Adrenal gland (tissue), 12 donors: Measurements from ENCODE around the gene AK4. TPM values are rescaled to one million over a fixed set of nuclear protein-coding genes. Genes with fewer than 3 reads are reported as not detected.

Experiments used
- DNase-seq, 7 donors: peaks; one replicate each; pipeline ENCODE4 v3.0.0-alpha.2; 2019 to 2020
- H3K27ac ChIP-seq, 5 donors: fragments of 200-600 bp; sonication (generic) in 4 of 5; 1 replicate in 3 of 5; 2 replicates in 2 of 5; pipeline versions ENCODE4 v1.5.1 to v1.8.0; 2016 to 2020; ENCODE audit warnings: mild to moderate bottlenecking in 1 of 5
- H3K27me3 ChIP-seq: fragments of 200-600 bp; 2 replicates; pipeline ENCODE4 v1.8.0; 2021
- H3K36me3 ChIP-seq, 2 donors: fragments of 200-600 bp; replicated peaks in 1 of 2; 1 replicate in 1 of 2; 2 replicates in 1 of 2; pipeline versions ENCODE4 v1.5.1 to v1.8.0; 2018 to 2022
- H3K4me1 ChIP-seq, 2 donors: fragments of 200-600 bp; replicated peaks in 1 of 2; 1 replicate in 1 of 2; 2 replicates in 1 of 2; pipeline versions ENCODE4 v1.5.1 to v1.8.0; 2018 to 2021
- H3K4me3 ChIP-seq, 4 donors: fragments of 200-600 bp; sonication (generic) in 3 of 4; one replicate each; pipeline ENCODE4 v1.5.1; 2016 to 2018
- H3K9me3 ChIP-seq, 3 donors: fragments of 200-600 bp; sonication (generic) in 1 of 3; replicated peaks in 1 of 3; 1 replicate in 2 of 3; 2 replicates in 1 of 3; pipeline versions ENCODE4 v1.5.1 to v1.8.0; 2016 to 2021
- CTCF ChIP-seq, 6 experiments: fragments of 450-650 bp in 4 of 6; fragments of 200-600 bp in 2 of 6; sonication (generic) in 1 of 6; IDR thresholded peaks; 1 replicate in 5 of 6; 2 replicates in 1 of 6; pipeline versions ENCODE4 v1.5.1 to v1.8.0; 2016 to 2021; ENCODE audit warnings: antibody characterized with exemption in 6 of 6, mild to moderate bottlenecking in 2 of 6, moderate library complexity in 1 of 6
- POLR2A ChIP-seq, 2 donors: fragments of 450-650 bp; IDR thresholded peaks; one replicate each; pipeline ENCODE4 v1.6.1; 2017; ENCODE audit warnings: antibody characterized with exemption in 2 of 2, mild to moderate bottlenecking in 2 of 2, moderate library complexity in 1 of 2
- WGBS, 4 donors: extraction: QIAGEN DNeasy Blood & Tissue Kit in 2 of 4; methylation state at CpG; one replicate each; pipeline versions ENCODE4 v1.1.5 to v1.1.7; 2013 to 2017; 5-methylcytosine and 5-hydroxymethylcytosine counted together
- intact Hi-C, 2 donors: fragments of 100-400 bp; cut with DNase I; formaldehyde crosslinking; loops; one replicate each; pipeline versions ENCODE4 v1.14.1 to v1.15.0; 2022 to 2023
- polyA plus RNA-seq, 3 donors: library from polyadenylated mRNA; stranded (reverse); fragments of 200-250 nt in 2 of 3; fragments of 350-450 nt in 1 of 3; fragmentation: Illumina TruSeq in 1 of 3; extraction: RNeasy Lipid Tissue Mini Kit (QIAGEN cat#74804) in 1 of 3; gene quantifications; one replicate each; pipeline ENCODE4 v1.2.3, GENCODE V29; 2013 to 2014
- total RNA-seq, 9 donors: library from RNA; depleted of rRNA in 4 of 9; stranded (reverse); fragments of >200 nt in 4 of 9; fragments of 120-200 nt in 1 of 9; fragmentation: NEBNext Ultra II Directional in 1 of 9; extraction: Animal tissue kit (Norgen Biotek cat#: 25700) in 1 of 9; gene quantifications; one replicate each; pipeline versions ENCODE4 v1.1.0 to v1.2.4, GENCODE V29; 2013 to 2023
- donor health status: healthy with polysubstance abuse.
- donor health status: Bipolar disorder and iron deficiency.
- donor health status: DM: yes; HTN: yes; CAD: no.
- donor health status: DM: no; HTN: no; CAD: no.
- donor health status: DM: no; HTN: no; CAD: no.
- donor health status: DM: yes; HTN: yes; CAD: no.

AK4 gene
- total and polyA plus RNA-seq, 12 donors: 0.67 to 12.4 (median 2.5) TPM

GRCh38 chr1:65178235-65178634 lies 30.2 kb downstream of the AK4 start:
- TF ChIP-seq CTCF (IDR thresholded peaks at IDR 0.05) (no peak), POLR2A (IDR thresholded peaks at IDR 0.05) (no peak)
- DNase-seq: no peak
- Histone ChIP-seq H3K9me3 (no peaks in the 10 kb centered on the region), H3K27me3 (no peaks in the 10 kb centered on the region), H3K4me3 (no peak overlapping the region), H3K4me1 (no peaks in the 10 kb centered on the region), H3K36me3 (no peaks in the 10 kb centered on the region), H3K27ac (no peak overlapping the region)
- 81 to 89% (median 85%) methylated on average over 5 of the region's 5 CpGs for WGBS, 4 donors
- intact Hi-C loops: no loop called here

- no peaks in the 10 kb centered on the region for H3K9me3 ChIP-seq
- no peaks in the 10 kb centered on the region for H3K4me1 ChIP-seq
- H3K36me3 ChIP-seq: no peaks in the 10 kb centered on the region
- H3K27ac ChIP-seq: no peak overlapping the region
- 40 to 90% (median 83%) methylated on average over 1 of the region's 1 CpG for WGBS, 4 donors
- no peak overlapping the region for H3K4me3 ChIP-seq
- no peaks in the 10 kb centered on the region for H3K27me3 ChIP-seq
- no peak for DNase-seq
- TF ChIP-seq CTCF (IDR thresholded peaks at IDR 0.05): no peak
- TF ChIP-seq POLR2A (IDR thresholded peaks at IDR 0.05): no peak
- intact Hi-C loops: no loop called here
These were observed 31.1 kb downstream of the AK4 start for GRCh38 chr1:65179148-65179547.

- TF ChIP-seq POLR2A (IDR thresholded peaks at IDR 0.05): no peak
- no peak for TF ChIP-seq CTCF (IDR thresholded peaks at IDR 0.05)
- intact Hi-C loops: no loop called here
- DNase-seq: no peak
- no peak overlapping the region for H3K27ac ChIP-seq
- 50 to 78% (median 67%) methylated on average over 1 of the region's 1 CpG for WGBS, 4 donors
- no peaks in the 10 kb centered on the region for H3K27me3 ChIP-seq
- H3K9me3 ChIP-seq: no peaks in the 10 kb centered on the region
- no peak overlapping the region for H3K4me3 ChIP-seq
- no peaks in the 10 kb centered on the region for H3K36me3 ChIP-seq
- H3K4me1 ChIP-seq: no peaks in the 10 kb centered on the region
These were observed 33.0 kb downstream of the AK4 start for GRCh38 chr1:65180977-65181376.

- H3K4me1 ChIP-seq: no peaks in the 10 kb centered on the region
- no peaks in the 10 kb centered on the region for H3K27me3 ChIP-seq
- no peak overlapping the region for H3K27ac ChIP-seq
- intact Hi-C loops: no loop called here
- 52 to 83% (median 71%) methylated on average over 2 of the region's 2 CpGs for WGBS, 4 donors
- H3K9me3 ChIP-seq: no peaks in the 10 kb centered on the region
- no peaks in the 10 kb centered on the region for H3K36me3 ChIP-seq
- no peak overlapping the region for H3K4me3 ChIP-seq
- DNase-seq: no peak
- TF ChIP-seq POLR2A (IDR thresholded peaks at IDR 0.05): no peak
- TF ChIP-seq CTCF (IDR thresholded peaks at IDR 0.05): no peak
These were observed 34.8 kb downstream of the AK4 start for GRCh38 chr1:65182658-65183268.
